NOMO-1 treated with DMSO at 0.1 percent for 48 hours (cell line): ENCODE results near the gene FLOT2.

Experiments used
- DNase-seq: peaks from one replicate; lab custom pipeline; 2025; ENCODE audit not compliant: unreplicated experiment; lab: John Stamatoyannopoulos, UW

FLOT2 gene

GRCh38 chr17:28897769-28898526 is 415 bp upstream of the FLOT2 start:
- peak; percentile 18 for DNase-seq

GRCh38 chr17:28896491-28896883 is 1.0 kb downstream of the FLOT2 start:
- DNase-seq: no peak

- DNase-seq: no peak
These were observed 1.6 kb downstream of the FLOT2 start for GRCh38 chr17:28895794-28896447.

GRCh38 chr17:28893248-28894183 is 4.0 kb downstream of the FLOT2 start:
- DNase-seq: peak; percentile 76

- no peak for DNase-seq
These were observed 5.5 kb downstream of the FLOT2 start for GRCh38 chr17:28892024-28892423.

- no peak for DNase-seq
These were observed 6.3 kb downstream of the FLOT2 start for GRCh38 chr17:28891201-28891600.

- DNase-seq: no peak
These were observed 7.5 kb downstream of the FLOT2 start for GRCh38 chr17:28889996-28890395.

- DNase-seq: no peak
These were observed 8.7 kb downstream of the FLOT2 start for GRCh38 chr17:28888832-28889231.

GRCh38 chr17:28887871-28888471 is 9.6 kb downstream of the FLOT2 start:
- DNase-seq: no peak

GRCh38 chr17:28885951-28886350 is 11.6 kb downstream of the FLOT2 start:
- no peak for DNase-seq

GRCh38 chr17:28885363-28885762 is 12.2 kb downstream of the FLOT2 start:
- no peak for DNase-seq

- no peak for DNase-seq
These were observed 13.4 kb downstream of the FLOT2 start for GRCh38 chr17:28883967-28884702.

GRCh38 chr17:28882154-28882895 is 15.2 kb downstream of the FLOT2 start:
- DNase-seq: no peak

- DNase-seq: no peak
These were observed 15.9 kb downstream of the FLOT2 start for GRCh38 chr17:28881533-28882056.

- DNase-seq: no peak
These were observed 17.0 kb downstream of the FLOT2 start for GRCh38 chr17:28880572-28880945.

GRCh38 chr17:28879886-28880571 is 17.5 kb downstream of the FLOT2 start:
- no peak for DNase-seq

- no peak for DNase-seq
These were observed 18.6 kb downstream of the FLOT2 start for GRCh38 chr17:28878981-28879380.

- no peak for DNase-seq
These were observed 19.2 kb downstream of the FLOT2 start for GRCh38 chr17:28878158-28878910.
